ENCODE data around the gene ABAT. TPM values are rescaled to one million over a fixed set of nuclear protein-coding genes. Genes with fewer than 3 reads are reported as not detected.

ABAT gene
- total RNA-seq, 1 experiment from 2014 or later = 7.3 TPM

DNA sequence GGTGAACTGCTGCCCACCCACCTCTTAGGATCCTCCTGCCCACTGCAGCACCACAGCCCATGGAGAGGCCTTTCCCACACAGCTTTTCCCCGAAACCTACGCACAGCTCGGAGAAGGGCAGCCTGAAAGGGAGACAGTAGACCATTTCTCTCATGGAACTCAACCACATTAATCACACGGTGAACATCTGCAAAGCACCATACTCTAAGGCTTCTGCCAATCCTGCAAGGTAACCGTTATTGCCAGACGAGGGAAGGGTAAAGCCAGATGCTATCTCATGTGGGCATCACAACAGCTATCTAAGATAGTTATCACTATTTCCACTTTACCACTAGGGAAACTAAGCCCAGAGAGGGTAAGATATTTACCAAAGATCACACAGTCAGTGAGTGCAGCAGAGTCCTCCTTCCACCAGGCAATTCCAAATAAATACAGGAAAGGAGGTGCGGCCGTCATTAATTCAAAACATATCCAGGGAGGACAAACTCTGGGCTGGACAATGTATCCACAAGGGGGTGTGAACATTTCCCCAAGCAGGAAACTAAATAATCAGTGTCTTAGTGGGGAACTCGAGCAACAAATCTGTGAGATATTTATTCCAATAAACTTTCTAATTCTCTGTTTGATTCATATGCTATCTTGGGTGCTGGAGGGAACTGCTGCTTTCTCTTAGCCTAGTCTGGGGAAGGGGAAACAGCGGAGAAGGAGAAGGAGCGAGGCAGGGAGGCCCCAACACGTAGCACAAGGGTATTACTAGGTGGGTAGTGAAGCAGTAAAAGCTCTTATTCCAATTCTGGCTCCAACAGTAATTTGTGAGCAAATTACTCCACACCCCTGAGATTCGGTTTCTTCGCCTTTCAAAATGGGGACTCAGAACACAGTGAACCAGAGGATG lies 122.3 kb downstream of the ABAT start:
- peaks cover 18% of the 10 kb centered on the region for H3K79me2 ChIP-seq (ENCODE audit: insufficient read depth, low read length)
- no peak overlapping the region for H3K4ac ChIP-seq (ENCODE audit: low read depth, low read length)
- TF ChIP-seq, protein P1, sequence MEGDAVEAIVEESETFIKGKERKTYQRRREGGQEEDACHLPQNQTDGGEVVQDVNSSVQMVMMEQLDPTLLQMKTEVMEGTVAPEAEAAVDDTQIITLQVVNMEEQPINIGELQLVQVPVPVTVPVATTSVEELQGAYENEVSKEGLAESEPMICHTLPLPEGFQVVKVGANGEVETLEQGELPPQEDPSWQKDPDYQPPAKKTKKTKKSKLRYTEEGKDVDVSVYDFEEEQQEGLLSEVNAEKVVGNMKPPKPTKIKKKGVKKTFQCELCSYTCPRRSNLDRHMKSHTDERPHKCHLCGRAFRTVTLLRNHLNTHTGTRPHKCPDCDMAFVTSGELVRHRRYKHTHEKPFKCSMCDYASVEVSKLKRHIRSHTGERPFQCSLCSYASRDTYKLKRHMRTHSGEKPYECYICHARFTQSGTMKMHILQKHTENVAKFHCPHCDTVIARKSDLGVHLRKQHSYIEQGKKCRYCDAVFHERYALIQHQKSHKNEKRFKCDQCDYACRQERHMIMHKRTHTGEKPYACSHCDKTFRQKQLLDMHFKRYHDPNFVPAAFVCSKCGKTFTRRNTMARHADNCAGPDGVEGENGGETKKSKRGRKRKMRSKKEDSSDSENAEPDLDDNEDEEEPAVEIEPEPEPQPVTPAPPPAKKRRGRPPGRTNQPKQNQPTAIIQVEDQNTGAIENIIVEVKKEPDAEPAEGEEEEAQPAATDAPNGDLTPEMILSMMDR (conservative IDR thresholded peaks at IDR 0.05) = 0 out of 3 replicates have a peak, but pooled peaks have one; percentile 9
- H4K91ac ChIP-seq (ENCODE audit: insufficient read length, low read depth, low read length) = no peak overlapping the region
- H3K27me3 ChIP-seq (ENCODE audit: insufficient read depth, low read length) = no peaks in the 10 kb centered on the region
- H3K14ac ChIP-seq (ENCODE audit: insufficient read depth, low read length) = peak overlapping the region; percentile 20; the same call in 1 of the 2 replicates
- Mint-ChIP-seq H3K4me1 (peaks cover 18 to 19% of the 10 kb centered on the region in 2 experiments), H3K4me3 (peak overlapping the region; percentile 93 to 95), H3K36me3 (ENCODE audit: insufficient read depth in 1 of 3, low read depth in 3 of 3) (peaks cover 0 to 25% (median 23%) of the 10 kb centered on the region in 3 experiments; a peak in 5 of 7 replicates), H3K27ac (peak overlapping the region; percentile 18 to 98 (median 96); a peak in 5 of 7 replicates), H3K9me3 (no peaks in the 10 kb centered on the region), H3K27me3 (ENCODE audit: low read depth) (no peaks in the 10 kb centered on the region)
- H3K4me1 ChIP-seq (ENCODE audit: insufficient read depth, low read length) = 0 out of 2 replicates have a peak, but pooled peaks cover 2% of the 10 kb centered on the region
- peaks cover 4% of the 10 kb centered on the region for H3K23me2 ChIP-seq (ENCODE audit: insufficient read length, low read depth, low read length, poor library complexity, severe bottlenecking)
- no peak overlapping the region for H2AK5ac ChIP-seq (ENCODE audit: insufficient read length, low read length)
- DNase-seq = no peak
- no peak overlapping the region for H2BK15ac ChIP-seq (ENCODE audit: low read depth, low read length)
- H3K4me2 ChIP-seq (ENCODE audit: insufficient read depth, insufficient read length, low read length) = peak overlapping the region; percentile 95
- no peak overlapping the region for H2BK20ac ChIP-seq (ENCODE audit: low read depth, low read length, poor library complexity, severe bottlenecking)
- H2BK12ac ChIP-seq (ENCODE audit: insufficient read length, low read depth, low read length) = no peak overlapping the region
- no peak overlapping the region for H4K8ac ChIP-seq (replicated peaks; ENCODE audit: insufficient read length, low read depth, low read length)
- no peak overlapping the region for H2AFZ ChIP-seq (ENCODE audit: low read length)
- no peak overlapping the region for H3K27ac ChIP-seq (ENCODE audit: insufficient read length, low read depth, low read length)
- no peak overlapping the region for H4K5ac ChIP-seq (ENCODE audit: insufficient read length, low read depth, low read length)
- no peak overlapping the region for H2BK5ac ChIP-seq (ENCODE audit: insufficient read length, low read length)
- no peaks in the 10 kb centered on the region for H3K9me3 ChIP-seq (ENCODE audit: control insufficient read depth, low read depth, low read length)
- no peaks in the 10 kb centered on the region for H4K20me1 ChIP-seq (ENCODE audit: control insufficient read depth, insufficient read depth, insufficient read length)
- H3K79me1 ChIP-seq (ENCODE audit: insufficient read depth, low read depth, low read length, poor library complexity, severe bottlenecking) = no peaks in the 10 kb centered on the region
- H2BK120ac ChIP-seq (ENCODE audit: low read depth, low read length, poor library complexity, severe bottlenecking) = no peak overlapping the region
- H3K9ac ChIP-seq (ENCODE audit: extremely low read depth, insufficient read length, low read length) = peak overlapping the region; percentile 82
- no CpG with 5 or more reads among the region's 14 CpGs for WGBS (ENCODE audit: extremely low coverage, insufficient read length, low lambda C conversion rate)
- no peak overlapping the region for H3K23ac ChIP-seq (ENCODE audit: insufficient read length, low read depth, low read length)
- H3K56ac ChIP-seq (ENCODE audit: insufficient read length, low read depth, low read length) = no peak overlapping the region
- H3T11ph ChIP-seq (ENCODE audit: low read length) = no peak overlapping the region
- peak overlapping the region; percentile 6 for H3K18ac ChIP-seq (ENCODE audit: insufficient read length, low read depth, low read length)
